ENCODE data around the gene SPOCK1.

- TF ChIP-seq CTCF (IDR thresholded peaks at IDR 0.05; ENCODE audit: poor library complexity) (no peak), EZH2 (IDR thresholded peaks at IDR 0.05; ENCODE audit: borderline replicate concordance) (no peak)
Measured at GRCh38 chr5:137309290-137309689, 189.8 kb downstream of the SPOCK1 start.

Data from hepatocyte (in vitro differentiated cells).